Measurements from ENCODE around the gene TSPAN31. TPM values are rescaled to one million over a fixed set of nuclear protein-coding genes. Genes with fewer than 3 reads are reported as not detected.

TSPAN31 gene
- total RNA-seq, 4 donors from 2014 or later: 47.1 to 115 (median 80.1) TPM

GRCh38 chr12:57734591-57734990 is 10.2 kb upstream of the TSPAN31 start:
- no peak overlapping the region for H3K4me3 ChIP-seq
- H3K27me3 ChIP-seq: peaks cover 7 to 69% of the 10 kb centered on the region in 2 donors
- H3K27ac ChIP-seq: no peak overlapping the region
- H3K36me3 ChIP-seq: no peaks in the 10 kb centered on the region
- TF ChIP-seq POLR2A (IDR thresholded peaks at IDR 0.05): no peak
- no peak for TF ChIP-seq EP300 (IDR thresholded peaks at IDR 0.05)
- no peak for TF ChIP-seq CTCF (IDR thresholded peaks at IDR 0.05)
- H3K4me1 ChIP-seq: peaks cover 0 to 45% (median 29%) of the 10 kb centered on the region in 4 donors
- WGBS, 2 donors: 76 to 79% methylated on average over 4 of the region's 4 CpGs
- H3K9me3 ChIP-seq: no peaks in the 10 kb centered on the region
- no peak for DNase-seq (ENCODE audit: low spot score in 2 of 2)

- H3K36me3 ChIP-seq: no peaks in the 10 kb centered on the region
- 31 to 39% methylated on average over 8 of the region's 8 CpGs for WGBS, 2 donors
- TF ChIP-seq EP300 (IDR thresholded peaks at IDR 0.05) (no peak), CTCF (IDR thresholded peaks at IDR 0.05) (no peak), POLR2A (IDR thresholded peaks at IDR 0.05) (no peak)
- H3K4me3 ChIP-seq: no peak overlapping the region
- no peaks in the 10 kb centered on the region for H3K9me3 ChIP-seq
- peaks cover 7 to 77% of the 10 kb centered on the region in 2 donors for H3K27me3 ChIP-seq
- DNase-seq (ENCODE audit: low spot score in 2 of 2): no peak
- H3K27ac ChIP-seq: no peak overlapping the region
- H3K4me1 ChIP-seq: peaks cover 0 to 47% (median 31%) of the 10 kb centered on the region in 4 donors
These were observed 9.5 kb upstream of the TSPAN31 start for GRCh38 chr12:57735198-57735855.

DNA sequence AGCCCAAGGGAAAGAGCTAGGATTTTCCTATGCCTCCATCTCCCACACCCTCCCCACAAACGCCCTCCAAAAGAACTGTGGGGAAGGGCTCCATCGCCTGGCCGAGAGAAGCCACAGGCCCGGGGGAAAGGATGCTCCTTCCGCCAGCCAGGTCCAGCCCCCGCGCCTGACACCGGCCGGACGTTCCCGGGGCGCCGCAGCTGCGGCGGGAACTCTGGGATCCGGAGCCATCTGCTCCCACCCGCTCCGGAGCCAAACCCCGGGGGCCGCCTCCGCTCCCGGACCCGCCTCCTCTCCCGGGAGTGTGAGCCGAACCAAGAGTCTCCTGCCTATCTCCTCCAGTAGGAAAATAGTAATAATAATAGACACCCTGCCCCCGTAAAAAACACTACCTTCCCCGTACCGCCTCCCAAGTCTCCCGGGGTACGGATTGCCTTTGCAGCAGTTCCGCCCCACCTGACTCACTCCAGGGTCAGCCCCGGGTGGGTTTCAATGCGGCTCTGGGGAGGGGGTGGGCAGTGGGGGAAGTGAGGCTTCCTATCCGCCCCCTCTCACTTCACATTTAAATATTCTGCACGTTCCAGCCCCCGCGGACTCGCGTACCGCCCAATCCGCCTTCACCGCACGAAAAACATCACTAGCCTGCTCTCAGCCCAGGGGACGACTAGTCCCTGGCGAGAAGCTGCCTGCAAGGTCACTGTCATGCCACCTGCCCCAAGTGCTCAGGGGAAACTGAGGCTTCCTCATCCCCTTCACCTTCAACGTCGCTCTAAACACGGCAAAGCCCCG is 8.7 kb upstream of the TSPAN31 start:
- Histone ChIP-seq H3K36me3 (no peaks in the 10 kb centered on the region), H3K4me1 (peaks cover 0 to 47% (median 31%) of the 10 kb centered on the region in 4 donors), H3K27me3 (peaks cover 7 to 85% of the 10 kb centered on the region in 2 donors), H3K9me3 (no peaks in the 10 kb centered on the region), H3K4me3 (peak overlapping the region in 1 of 4 donors; percentile 20), H3K27ac (no peak overlapping the region)
- TF ChIP-seq EP300 (IDR thresholded peaks at IDR 0.05) (no peak), CTCF (IDR thresholded peaks at IDR 0.05) (peak in 1 of 5 experiments; percentile 9)
- 7 to 12% methylated on average over 40 to 49 of the region's 49 CpGs for WGBS, 2 donors
- DNase-seq (ENCODE audit: low spot score in 2 of 2): no peak

DNA sequence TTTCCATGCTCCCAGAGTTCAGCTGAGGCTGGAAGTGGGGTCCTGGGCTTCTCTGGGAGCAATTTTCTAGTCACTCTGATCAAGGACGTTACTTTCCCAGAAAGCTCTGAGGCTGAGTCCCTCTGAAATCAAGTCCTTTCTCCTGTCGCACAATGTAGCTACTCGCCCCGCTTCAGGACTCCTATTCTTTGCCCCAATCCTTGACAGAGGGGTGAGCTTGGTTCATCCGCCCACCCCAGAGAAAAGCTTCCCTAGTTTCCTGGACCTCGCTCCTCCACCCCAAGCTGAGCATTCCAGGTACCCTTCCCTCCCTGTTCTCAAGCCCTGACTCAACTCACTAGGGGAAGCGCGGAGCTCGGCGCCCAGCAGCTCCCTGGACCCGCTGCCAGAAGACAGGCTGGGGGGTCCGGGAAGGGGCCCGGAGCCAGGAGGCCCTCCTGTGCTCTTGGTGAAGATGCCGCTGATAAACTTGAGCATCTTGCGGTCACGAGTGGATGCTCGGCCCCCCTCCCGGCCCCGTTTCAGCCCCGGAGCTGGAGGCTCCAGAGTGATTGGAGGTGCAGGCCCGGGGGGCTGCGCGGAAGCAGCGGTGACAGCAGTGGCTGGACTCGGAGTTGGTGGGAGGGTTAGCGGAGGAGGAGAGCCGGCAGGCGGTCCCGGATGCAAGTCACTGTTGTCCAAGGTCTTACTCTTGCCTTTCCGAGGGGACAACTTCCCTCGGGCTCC is 7.9 kb upstream of the TSPAN31 start:
- 20 to 25% methylated on average over 31 of the region's 31 CpGs for WGBS, 2 donors
- Histone ChIP-seq H3K36me3 (no peaks in the 10 kb centered on the region), H3K27ac (no peak overlapping the region), H3K9me3 (no peaks in the 10 kb centered on the region), H3K4me3 (peak overlapping the region in 1 of 4 donors; percentile 41), H3K4me1 (peaks cover 0 to 47% (median 31%) of the 10 kb centered on the region in 4 donors), H3K27me3 (peaks cover 7 to 86% of the 10 kb centered on the region in 2 donors)
- DNase-seq (ENCODE audit: low spot score in 2 of 2): no peak
- TF ChIP-seq POLR2A (IDR thresholded peaks at IDR 0.05): no peak
- no peak for TF ChIP-seq EP300 (IDR thresholded peaks at IDR 0.05)
- no peak for TF ChIP-seq CTCF (IDR thresholded peaks at IDR 0.05)
